HepG2 (cell line): ENCODE data around the gene CRISP3.

Experiments used
- MEF2D ChIP-seq: sonication (generic); formaldehyde crosslinking; IDR thresholded peaks from 2 replicates; pipeline ENCODE4 v1.5.1; 2020; ENCODE audit warnings: mild to moderate bottlenecking, missing genetic modification reagents
- NCOA1 ChIP-seq: sonication (generic); formaldehyde crosslinking; IDR thresholded peaks from 2 replicates; pipeline ENCODE4 v1.9.0; 2021; ENCODE audit warnings: missing genetic modification reagents
- PTBP1 ChIP-seq: fragments of 200-400 bp; formaldehyde crosslinking; IDR thresholded peaks from 2 replicates; pipeline ENCODE4 v1.6.1; 2018; ENCODE audit warnings: low read length, low read depth; ENCODE audit not compliant: poor library complexity, severe bottlenecking
- SRF ChIP-seq: IDR thresholded peaks from 2 replicates; pipeline ENCODE4 v1.6.1; 2011; ENCODE audit warnings: mild to moderate bottlenecking, low read depth, low read length, moderate library complexity
- TAF1 ChIP-seq: sonication (generic); formaldehyde crosslinking; IDR thresholded peaks from 2 replicates; pipeline ENCODE4 v1.4.0; 2020; ENCODE audit warnings: missing genetic modification reagents
- TCF7 ChIP-seq: sonication (generic); IDR thresholded peaks from 2 replicates; pipeline ENCODE4 v1.6.1; 2016; ENCODE audit warnings: antibody characterized with exemption, low read depth
- U2AF2 ChIP-seq: fragments of 200-400 bp; formaldehyde crosslinking; IDR thresholded peaks from 2 replicates; pipeline ENCODE4 v1.6.1; 2017; ENCODE audit warnings: low read depth, mild to moderate bottlenecking, low read length
- ZBTB20 ChIP-seq: sonication (generic); formaldehyde crosslinking; IDR thresholded peaks from 2 replicates; pipeline ENCODE4 v1.8.1; 2023; ENCODE audit warnings: missing genetic modification reagents, low read depth, mild to moderate bottlenecking, borderline replicate concordance
- ZNF138 ChIP-seq: sonication (generic); formaldehyde crosslinking; IDR thresholded peaks from 2 replicates; pipeline ENCODE4 v1.5.0; 2020; ENCODE audit warnings: mild to moderate bottlenecking, low read depth, missing genetic modification reagents
- ZNF569 ChIP-seq: sonication (generic); formaldehyde crosslinking; IDR thresholded peaks from 2 replicates; pipeline ENCODE4 v1.5.0; 2020; ENCODE audit warnings: mild to moderate bottlenecking, missing genetic modification reagents, moderate library complexity, borderline replicate concordance
- ZNF577 ChIP-seq: sonication (generic); formaldehyde crosslinking; IDR thresholded peaks from 2 replicates; pipeline ENCODE4 v1.4.0; 2020; ENCODE audit warnings: mild to moderate bottlenecking, low read depth, missing genetic modification reagents, borderline replicate concordance
- TF ChIP-seq, protein P1 (sequence below): sonication (generic); formaldehyde crosslinking; IDR thresholded peaks from 2 replicates; pipeline ENCODE4 v1.4.0; 2020; ENCODE audit warnings: missing genetic modification reagents
- TF ChIP-seq, protein P2 (sequence below): IDR thresholded peaks from 2 replicates; pipeline ENCODE4 v1.6.1; 2012; ENCODE audit warnings: low read length, improper control_type of control experiment

DNA sequence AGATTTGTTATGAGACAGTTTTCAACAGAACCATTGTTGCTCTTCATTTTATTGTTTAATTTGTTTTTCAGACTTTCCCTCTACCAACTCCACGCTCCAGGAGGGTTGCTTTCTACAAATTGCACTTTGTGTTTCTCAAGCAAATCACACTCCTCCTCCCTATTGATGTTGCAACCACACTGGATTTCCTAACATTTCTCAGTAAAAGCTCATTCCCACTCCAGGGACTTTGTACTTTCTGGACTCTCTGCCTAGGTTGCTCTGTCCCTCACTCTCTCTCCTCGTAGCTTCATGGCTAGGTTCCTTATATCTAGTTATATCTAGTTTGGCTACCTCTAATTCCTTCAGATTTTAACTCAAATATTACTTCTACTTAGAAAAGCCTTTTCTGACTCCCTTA lies 22.6 kb upstream of the CRISP3 start:
- no peak for TF ChIP-seq ZNF138 (CRISPR knock-in tag)
- TF ChIP-seq, protein P1, sequence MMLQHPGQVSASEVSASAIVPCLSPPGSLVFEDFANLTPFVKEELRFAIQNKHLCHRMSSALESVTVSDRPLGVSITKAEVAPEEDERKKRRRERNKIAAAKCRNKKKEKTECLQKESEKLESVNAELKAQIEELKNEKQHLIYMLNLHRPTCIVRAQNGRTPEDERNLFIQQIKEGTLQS (CRISPR knock-in tag): no peak
- TF ChIP-seq TCF7: peak; percentile 56
- TF ChIP-seq, protein P2, sequence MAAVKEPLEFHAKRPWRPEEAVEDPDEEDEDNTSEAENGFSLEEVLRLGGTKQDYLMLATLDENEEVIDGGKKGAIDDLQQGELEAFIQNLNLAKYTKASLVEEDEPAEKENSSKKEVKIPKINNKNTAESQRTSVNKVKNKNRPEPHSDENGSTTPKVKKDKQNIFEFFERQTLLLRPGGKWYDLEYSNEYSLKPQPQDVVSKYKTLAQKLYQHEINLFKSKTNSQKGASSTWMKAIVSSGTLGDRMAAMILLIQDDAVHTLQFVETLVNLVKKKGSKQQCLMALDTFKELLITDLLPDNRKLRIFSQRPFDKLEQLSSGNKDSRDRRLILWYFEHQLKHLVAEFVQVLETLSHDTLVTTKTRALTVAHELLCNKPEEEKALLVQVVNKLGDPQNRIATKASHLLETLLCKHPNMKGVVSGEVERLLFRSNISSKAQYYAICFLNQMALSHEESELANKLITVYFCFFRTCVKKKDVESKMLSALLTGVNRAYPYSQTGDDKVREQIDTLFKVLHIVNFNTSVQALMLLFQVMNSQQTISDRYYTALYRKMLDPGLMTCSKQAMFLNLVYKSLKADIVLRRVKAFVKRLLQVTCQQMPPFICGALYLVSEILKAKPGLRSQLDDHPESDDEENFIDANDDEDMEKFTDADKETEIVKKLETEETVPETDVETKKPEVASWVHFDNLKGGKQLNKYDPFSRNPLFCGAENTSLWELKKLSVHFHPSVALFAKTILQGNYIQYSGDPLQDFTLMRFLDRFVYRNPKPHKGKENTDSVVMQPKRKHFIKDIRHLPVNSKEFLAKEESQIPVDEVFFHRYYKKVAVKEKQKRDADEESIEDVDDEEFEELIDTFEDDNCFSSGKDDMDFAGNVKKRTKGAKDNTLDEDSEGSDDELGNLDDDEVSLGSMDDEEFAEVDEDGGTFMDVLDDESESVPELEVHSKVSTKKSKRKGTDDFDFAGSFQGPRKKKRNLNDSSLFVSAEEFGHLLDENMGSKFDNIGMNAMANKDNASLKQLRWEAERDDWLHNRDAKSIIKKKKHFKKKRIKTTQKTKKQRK: no peak
- TF ChIP-seq MEF2D (CRISPR knock-in tag): no peak
- TF ChIP-seq NCOA1 (CRISPR knock-in tag): no peak; the same call in 1 of the 2 replicates
- no peak for TF ChIP-seq PTBP1
- no peak for TF ChIP-seq ZNF569
- TF ChIP-seq U2AF2: no peak
- no peak for TF ChIP-seq TAF1 (CRISPR knock-in tag)
- no peak for TF ChIP-seq ZBTB20
- TF ChIP-seq ZNF577 (CRISPR knock-in tag): no peak
- TF ChIP-seq SRF: no peak
